T-helper 17 cell (primary cell): Measurements from ENCODE around the gene SLC23A2. TPM values are rescaled to one million over a fixed set of nuclear protein-coding genes. Genes with fewer than 3 reads are reported as not detected.
"Not testable (repeated sequence)": the region's sequence is repeated elsewhere in the genome, so short reads cannot be mapped to it uniquely, and the experiment has no call there.

ENCODE experiments used
- ATAC-seq: fragments of 150-1000 bp; cut with Tn5 transposase; 2 replicates; pipeline ENCODE4 v1.10.0; 2021; ENCODE audit warnings: mild to moderate bottlenecking, moderate library complexity
- DNase-seq, 3 donors: peaks; one replicate each; pipeline versions ENCODE4 v3.0.0 to v3.0.0-alpha.2; 2020 to 2021
- H3K9me3 ChIP-seq: one replicate; pipeline ENCODE4 v1.7.0; 2013; ENCODE audit warnings: low read length, mild to moderate bottlenecking; ENCODE audit not compliant: control insufficient read depth, poor library complexity, severe bottlenecking
- H3K27ac Mint-ChIP-seq: one replicate; pipeline ENCODE4 v1.8.0; 2022; ENCODE audit warnings: mild to moderate bottlenecking, moderate library complexity, mixed read lengths
- H3K27me3 Mint-ChIP-seq: one replicate; pipeline ENCODE4 v1.8.0; 2022; ENCODE audit warnings: mixed read lengths
- H3K36me3 Mint-ChIP-seq: one replicate; pipeline ENCODE4 v1.8.0; 2022; ENCODE audit warnings: low read depth, mixed read lengths
- H3K4me1 Mint-ChIP-seq: one replicate; pipeline ENCODE4 v1.8.0; 2022; ENCODE audit warnings: mild to moderate bottlenecking, mixed read lengths
- H3K4me3 Mint-ChIP-seq: one replicate; pipeline ENCODE4 v1.8.0; 2022; ENCODE audit warnings: mild to moderate bottlenecking, moderate library complexity, mixed read lengths
- total RNA-seq, 4 donors: library from RNA in 2 of 4; stranded (reverse) in 2 of 4; gene quantifications; one replicate each; pipeline ENCODE4 v1.2.3 and lab custom pipeline; 2022 to 2026

Gene SLC23A2
- total RNA-seq, 2 donors from 2014 or later, result 18.0 to 24.4 TPM

GRCh38 chr20:5000263-5001173 is 792 bp downstream of the SLC23A2 start:
- Mint-ChIP-seq H3K27ac (peak overlapping the region; percentile 96), H3K36me3 (no peaks in the 10 kb centered on the region), H3K27me3 (no peaks in the 10 kb centered on the region), H3K4me3 (peak overlapping the region; percentile 96), H3K4me1 (peaks cover 39% of the 10 kb centered on the region)
- ATAC-seq (peak; percentile 49), DNase-seq (peak; percentile 9 to 21 (median 18))
- H3K9me3 ChIP-seq, result no peaks in the 10 kb centered on the region

GRCh38 chr20:4999788-5000187 is 1.5 kb downstream of the SLC23A2 start:
- no peak for ATAC-seq
- Mint-ChIP-seq H3K4me1 (peaks cover 46% of the 10 kb centered on the region), H3K36me3 (no peaks in the 10 kb centered on the region), H3K27me3 (no peaks in the 10 kb centered on the region), H3K27ac (peak overlapping the region; percentile 96), H3K4me3 (peak overlapping the region; percentile 96)
- no peak for DNase-seq
- no peaks in the 10 kb centered on the region for H3K9me3 ChIP-seq

- ATAC-seq (no peak), DNase-seq (no peak)
- no peaks in the 10 kb centered on the region for H3K9me3 ChIP-seq
- Mint-ChIP-seq H3K4me3 (peak overlapping the region; percentile 43), H3K4me1 (peaks cover 41% of the 10 kb centered on the region), H3K27me3 (no peaks in the 10 kb centered on the region), H3K36me3 (no peaks in the 10 kb centered on the region), H3K27ac (peak overlapping the region; percentile 71)
Measured at GRCh38 chr20:4998160-4998651, 3.1 kb downstream of the SLC23A2 start.

- H3K9me3 ChIP-seq, result no peaks in the 10 kb centered on the region
- Mint-ChIP-seq H3K4me3 (no peak overlapping the region), H3K27me3 (no peaks in the 10 kb centered on the region), H3K36me3 (no peaks in the 10 kb centered on the region), H3K27ac (no peak overlapping the region), H3K4me1 (peaks cover 41% of the 10 kb centered on the region)
- ATAC-seq (no peak), DNase-seq (no peak)
Measured at GRCh38 chr20:4997222-4997621, 4.1 kb downstream of the SLC23A2 start.

GRCh38 chr20:4989570-4989969 is 11.7 kb downstream of the SLC23A2 start:
- no peak for ATAC-seq
- Mint-ChIP-seq H3K27ac (no peak overlapping the region), H3K4me3 (no peak overlapping the region)

GRCh38 chr20:4987130-4987529 is 14.2 kb downstream of the SLC23A2 start:
- no peak for ATAC-seq
- peaks cover 26% of the 10 kb centered on the region for H3K4me1 Mint-ChIP-seq

More at GRCh38 chr20:4989570-4989969, 11.7 kb downstream of the SLC23A2 start:
- peaks cover 16% of the 10 kb centered on the region for H3K4me1 Mint-ChIP-seq
- no peaks in the 10 kb centered on the region for H3K9me3 ChIP-seq
- peaks cover 3% of the 10 kb centered on the region for H3K36me3 Mint-ChIP-seq
- DNase-seq, result no peak
- no peaks in the 10 kb centered on the region for H3K27me3 Mint-ChIP-seq

GRCh38 chr20:4985658-4986057 is 15.7 kb downstream of the SLC23A2 start:
- Mint-ChIP-seq H3K27ac (no peak overlapping the region), H3K36me3 (peaks cover 3% of the 10 kb centered on the region), H3K4me3 (no peak overlapping the region), H3K27me3 (no peaks in the 10 kb centered on the region), H3K4me1 (peaks cover 26% of the 10 kb centered on the region)
- H3K9me3 ChIP-seq, result no peaks in the 10 kb centered on the region
- no peak for ATAC-seq
- DNase-seq, result no peak

More at GRCh38 chr20:4987130-4987529, 14.2 kb downstream of the SLC23A2 start:
- Mint-ChIP-seq H3K27me3 (no peaks in the 10 kb centered on the region), H3K36me3 (peaks cover 3% of the 10 kb centered on the region), H3K4me3 (peak overlapping the region; percentile 49), H3K27ac (peak overlapping the region; percentile 67)
- H3K9me3 ChIP-seq, result no peaks in the 10 kb centered on the region
- no peak for DNase-seq

- no peaks in the 10 kb centered on the region for H3K9me3 ChIP-seq
- peaks cover 30% of the 10 kb centered on the region for H3K4me1 Mint-ChIP-seq
- peaks cover 3% of the 10 kb centered on the region for H3K36me3 Mint-ChIP-seq
- H3K27me3 Mint-ChIP-seq, result no peaks in the 10 kb centered on the region
- no peak overlapping the region for H3K4me3 Mint-ChIP-seq
- ATAC-seq (no peak), DNase-seq (no peak)
- H3K27ac Mint-ChIP-seq, result no peak overlapping the region
Measured at GRCh38 chr20:4982281-4982680, 19.0 kb downstream of the SLC23A2 start.

- no peaks in the 10 kb centered on the region for H3K9me3 ChIP-seq
- Mint-ChIP-seq H3K36me3 (no peaks in the 10 kb centered on the region), H3K27me3 (no peaks in the 10 kb centered on the region), H3K4me3 (no peak overlapping the region), H3K27ac (no peak overlapping the region), H3K4me1 (peaks cover 21% of the 10 kb centered on the region)
- DNase-seq (no peak), ATAC-seq (no peak)
Measured at GRCh38 chr20:4979841-4980410, 21.4 kb downstream of the SLC23A2 start.

- peak overlapping the region; percentile 54 for H3K27ac Mint-ChIP-seq
- H3K36me3 Mint-ChIP-seq, result no peaks in the 10 kb centered on the region
- no peak overlapping the region for H3K4me3 Mint-ChIP-seq
- no peak for ATAC-seq
- H3K9me3 ChIP-seq, result no peaks in the 10 kb centered on the region
- H3K4me1 Mint-ChIP-seq, result peaks cover 23% of the 10 kb centered on the region
- no peak for DNase-seq
- no peaks in the 10 kb centered on the region for H3K27me3 Mint-ChIP-seq
Measured at GRCh38 chr20:4978050-4978918, 23.0 kb downstream of the SLC23A2 start.

- H3K36me3 Mint-ChIP-seq, H3K4me3 Mint-ChIP-seq, H3K27me3 Mint-ChIP-seq, ATAC-seq, H3K9me3 ChIP-seq, DNase-seq: not testable (repeated sequence)
- peak overlapping the region; percentile 6 for H3K27ac Mint-ChIP-seq
- H3K4me1 Mint-ChIP-seq, result peaks cover 19% of the 10 kb centered on the region
Measured at GRCh38 chr20:4976014-4976413, 25.3 kb downstream of the SLC23A2 start.

GRCh38 chr20:4973330-4974097 is 27.8 kb downstream of the SLC23A2 start:
- DNase-seq (no peak), ATAC-seq (peak; percentile 27)
- Mint-ChIP-seq H3K4me3 (peak overlapping the region; percentile 62), H3K36me3 (no peaks in the 10 kb centered on the region), H3K27ac (peak overlapping the region; percentile 82), H3K27me3 (no peaks in the 10 kb centered on the region), H3K4me1 (peaks cover 12% of the 10 kb centered on the region)
- no peaks in the 10 kb centered on the region for H3K9me3 ChIP-seq
